HepG2 (cell line): ENCODE measurements around the gene AJUBA. TPM values are rescaled to one million over a fixed set of nuclear protein-coding genes. Genes with fewer than 3 reads are reported as not detected.

ENCODE experiments used
- DMAP1 ChIP-seq: IDR thresholded peaks from 2 replicates; pipeline ENCODE4 v1.6.1; 2016
- ESRRA ChIP-seq: sonication (generic); formaldehyde crosslinking; IDR thresholded peaks from 2 replicates; pipeline ENCODE4 v1.5.1; 2020; ENCODE audit warnings: mild to moderate bottlenecking, low read depth, missing genetic modification reagents
- FOXP1 ChIP-seq, 2 experiments: fragments of 450-650 bp in 1 of 2; IDR thresholded peaks; 2 replicates each; pipeline ENCODE4 v1.6.1; 2017 to 2018; ENCODE audit warnings: antibody characterized with exemption in 1 of 2
- HMGXB4 ChIP-seq, 2 experiments: sonication (generic) in 1 of 2; formaldehyde crosslinking in 1 of 2; IDR thresholded peaks; 2 replicates each; pipeline versions ENCODE4 v1.4.0 to v1.6.1; 2018 to 2020; ENCODE audit warnings: missing genetic modification reagents in 2 of 2, borderline replicate concordance in 1 of 2, low read depth in 1 of 2, mild to moderate bottlenecking in 1 of 2, missing biosample characterization in 1 of 2
- IKZF5 ChIP-seq: IDR thresholded peaks from 2 replicates; pipeline ENCODE4 v1.6.1; 2018; ENCODE audit warnings: missing genetic modification reagents, mild to moderate bottlenecking, missing compliant biosample characterization
- KAT7 ChIP-seq: IDR thresholded peaks from 2 replicates; pipeline ENCODE4 v1.6.1; 2018; ENCODE audit warnings: borderline replicate concordance, missing compliant biosample characterization
- KDM4B ChIP-seq: sonication (generic); formaldehyde crosslinking; IDR thresholded peaks from 2 replicates; pipeline ENCODE4 v1.4.0; 2020; ENCODE audit warnings: missing genetic modification reagents
- LBX2 ChIP-seq: sonication (generic); formaldehyde crosslinking; IDR thresholded peaks from 2 replicates; pipeline ENCODE4 v1.5.0; 2020; ENCODE audit warnings: missing genetic modification reagents, mild to moderate bottlenecking, borderline replicate concordance
- MAX ChIP-seq: IDR thresholded peaks from 2 replicates; pipeline ENCODE4 v1.6.1; 2012; ENCODE audit warnings: inconsistent platforms
- NR2C2 ChIP-seq: sonication (generic); formaldehyde crosslinking; IDR thresholded peaks from 2 replicates; pipeline ENCODE4 v1.4.0; 2020; ENCODE audit warnings: missing genetic modification reagents, mild to moderate bottlenecking, moderate library complexity, borderline replicate concordance
- POLR2A ChIP-seq, 2 experiments: IDR thresholded peaks; 2 replicates each; pipeline ENCODE4 v1.6.1; 2011; ENCODE audit warnings: low read depth in 2 of 2, low read length in 2 of 2, mild to moderate bottlenecking in 1 of 2, moderate library complexity in 1 of 2; ENCODE audit not compliant: insufficient read depth in 1 of 2
- RBFOX2 ChIP-seq: fragments of 200-400 bp; formaldehyde crosslinking; IDR thresholded peaks from 2 replicates; pipeline ENCODE4 v1.6.1; 2017; ENCODE audit warnings: low read depth, mild to moderate bottlenecking, low read length
- RXRA ChIP-seq: sonication (generic); formaldehyde crosslinking; IDR thresholded peaks from 2 replicates; pipeline ENCODE4 v1.5.1; 2020; ENCODE audit warnings: missing genetic modification reagents
- SAP130 ChIP-seq: IDR thresholded peaks from 2 replicates; pipeline ENCODE4 v1.6.1; 2016; ENCODE audit warnings: low read depth
- YEATS4 ChIP-seq: sonication (generic); formaldehyde crosslinking; IDR thresholded peaks from 2 replicates; pipeline ENCODE4 v1.4.0; 2020; ENCODE audit warnings: missing genetic modification reagents, borderline replicate concordance
- ZBTB26 ChIP-seq: IDR thresholded peaks from 2 replicates; pipeline ENCODE4 v1.6.1; 2016; ENCODE audit warnings: missing compliant biosample characterization, missing genetic modification reagents, borderline replicate concordance
- ZBTB8A ChIP-seq: sonication (generic); formaldehyde crosslinking; IDR thresholded peaks from 2 replicates; pipeline ENCODE4 v1.4.0; 2020; ENCODE audit warnings: mild to moderate bottlenecking, low read depth, missing genetic modification reagents, borderline replicate concordance
- ZFY ChIP-seq: sonication (generic); formaldehyde crosslinking; IDR thresholded peaks from 2 replicates; pipeline ENCODE4 v1.4.0; 2020; ENCODE audit warnings: missing genetic modification reagents
- ZNF138 ChIP-seq: sonication (generic); formaldehyde crosslinking; IDR thresholded peaks from 2 replicates; pipeline ENCODE4 v1.5.0; 2020; ENCODE audit warnings: mild to moderate bottlenecking, low read depth, missing genetic modification reagents
- ZNF276 ChIP-seq: sonication (generic); formaldehyde crosslinking; IDR thresholded peaks from 2 replicates; pipeline ENCODE4 v1.4.0; 2020; ENCODE audit warnings: mild to moderate bottlenecking, low read depth, missing genetic modification reagents
- ZNF598 ChIP-seq: sonication (generic); formaldehyde crosslinking; IDR thresholded peaks from 2 replicates; pipeline ENCODE4 v1.5.1; 2020; ENCODE audit warnings: mild to moderate bottlenecking, missing genetic modification reagents, borderline replicate concordance
- ZNF670 ChIP-seq: sonication (generic); formaldehyde crosslinking; IDR thresholded peaks from 2 replicates; pipeline ENCODE4 v1.8.0; 2022; ENCODE audit warnings: mild to moderate bottlenecking, missing genetic modification reagents, borderline replicate concordance
- polyA plus RNA-seq, 8 experiments: library from polyadenylated mRNA; depleted of rRNA in 3 of 8; stranded (reverse) in 7 of 8; unstranded in 1 of 8; fragments of >200 nt; fragmentation: Illumina TruSeq in 4 of 8; extraction: Trizol in 4 of 8; gene quantifications; 2 replicates each; pipeline versions ENCODE4 v1.2.1 to v1.2.3, GENCODE V29; 2011 to 2016; ENCODE audit warnings: low read depth in 4 of 8, missing spikeins in 1 of 8, mixed read lengths in 1 of 8; ENCODE audit not compliant: insufficient read depth in 1 of 8
- total RNA-seq, 5 experiments: library from RNA; depleted of rRNA; stranded (reverse); fragments of >200 nt; fragmentation: Illumina TruSeq; extraction: Trizol; gene quantifications; 2 replicates each; pipeline ENCODE4 v1.2.3, GENCODE V29; 2016; ENCODE audit warnings: low read depth in 1 of 5

The AJUBA gene
- total and polyA plus RNA-seq, 2 of the 13 experiments (the other 11 are each of a cell fraction or from before 2014, with no cell fraction given) = 157 to 241 TPM

GRCh38 chr14:23009939-23010726, 27.8 kb upstream of the AJUBA start, which contains the start of gene C14orf93 (continued):
- TF ChIP-seq ZFY (CRISPR knock-in tag) = peak; percentile 81
- TF ChIP-seq LBX2 (CRISPR knock-in tag) = no peak
- TF ChIP-seq MAX = peak; percentile 93
- peak; percentile 83; the same call in 1 of the 2 replicates for TF ChIP-seq ZNF138
- TF ChIP-seq FOXP1 (IDR thresholded peaks at IDR 0.05) = no peak
- 0 out of 2 replicates have a peak, but pooled peaks have one; percentile 12 for TF ChIP-seq FOXP1 (CRISPR knock-in tag; IDR thresholded peaks at IDR 0.05)
- peak; percentile 47; the same call in 1 of the 2 replicates for TF ChIP-seq ESRRA (CRISPR knock-in tag)
- peak; percentile 39; the same call in 1 of the 2 replicates for TF ChIP-seq ZNF598 (CRISPR knock-in tag)
- TF ChIP-seq ZBTB26 (CRISPR knock-in tag) = 0 out of 2 replicates have a peak, but pooled peaks have one; percentile 60
- peak; percentile 71 to 73 for TF ChIP-seq POLR2A (IDR thresholded peaks at IDR 0.05; ENCODE audit: insufficient read depth in 1 of 2, low read depth in 2 of 2, low read length in 2 of 2)
- TF ChIP-seq NR2C2 (CRISPR knock-in tag) = peak; percentile 47; the same call in 1 of the 2 replicates
- peak; percentile 24; the same call in 1 of the 2 replicates for TF ChIP-seq IKZF5 (CRISPR knock-in tag)
- TF ChIP-seq SAP130 (CRISPR knock-in tag) = peak; percentile 46; the same call in 1 of the 2 replicates
- no peak for TF ChIP-seq KDM4B
- TF ChIP-seq ZBTB8A = 0 out of 2 replicates have a peak, but pooled peaks have one; percentile 14
- TF ChIP-seq RXRA (CRISPR knock-in tag) = no peak
- TF ChIP-seq RBFOX2 = peak; percentile 90
- peak; percentile 91 for TF ChIP-seq KAT7 (CRISPR knock-in tag)
- TF ChIP-seq YEATS4 (CRISPR knock-in tag) = peak; percentile 37; the same call in 1 of the 2 replicates
- 0 out of 2 replicates have a peak, but pooled peaks have one; percentile 31 for TF ChIP-seq ZNF276 (CRISPR knock-in tag)
- TF ChIP-seq HMGXB4 (CRISPR knock-in tag; IDR thresholded peaks at IDR 0.05; ENCODE audit: borderline replicate concordance in 1 of 2, low read depth in 1 of 2) = peak; percentile 31 to 32; a peak in 1 of 4 replicates
- TF ChIP-seq ZNF670 (CRISPR knock-in tag) = 0 out of 2 replicates have a peak, but pooled peaks have one; percentile 18
- TF ChIP-seq DMAP1 = peak; percentile 55; the same call in 1 of the 2 replicates
